ENCODE measurements around the gene KCTD10. TPM values are rescaled to one million over a fixed set of nuclear protein-coding genes. Genes with fewer than 3 reads are reported as not detected.

KCTD10 gene
- total RNA-seq: 27.1 TPM
- long read RNA-seq, full-length matches to known transcripts: 27 of 55 reads
- long read RNA-seq, partial matches to known transcripts: 2 of 55 reads
- long read RNA-seq, other reads (novel, unspliced or antisense): 26 of 55 reads

DNA sequence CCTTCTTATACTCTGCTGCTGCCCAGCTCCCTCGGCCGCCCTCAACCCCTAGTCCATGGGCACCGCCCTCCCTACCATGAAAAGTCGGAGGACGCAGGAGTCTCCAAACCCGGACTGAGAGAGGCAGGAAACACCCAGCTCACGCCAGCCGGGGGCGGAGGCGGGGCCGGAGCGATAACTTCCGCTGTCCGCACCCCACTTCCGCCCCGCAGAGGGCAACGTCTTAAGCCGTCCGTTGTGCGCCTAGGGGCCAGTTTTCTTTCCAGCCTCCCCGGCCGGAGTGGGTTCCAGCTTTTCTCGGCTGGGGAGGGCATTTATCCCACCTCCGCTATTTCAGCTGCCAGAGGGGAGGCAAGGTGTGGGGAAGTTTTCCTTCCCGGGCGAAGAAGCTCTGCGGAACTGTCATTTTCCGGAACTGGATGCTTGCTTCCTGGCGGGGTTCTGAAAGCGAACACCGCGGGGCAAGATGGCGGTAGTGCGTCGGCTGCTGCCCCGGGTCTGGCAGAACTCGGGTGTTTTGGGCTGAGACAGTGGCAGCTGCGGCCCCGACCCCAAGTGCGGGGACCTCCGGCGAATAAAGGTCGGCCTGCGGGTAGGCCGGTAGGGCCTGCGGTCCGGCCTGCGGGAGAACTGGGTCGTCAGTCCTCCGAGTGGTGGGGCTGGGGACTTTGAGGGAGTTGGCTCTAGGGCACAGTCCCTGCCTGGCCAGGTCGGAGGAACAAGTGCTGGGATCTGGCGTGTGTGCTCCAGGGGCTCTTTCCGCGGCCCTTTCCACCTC, at the start of gene KCTD10, which contains the start of gene UBE3B:
KCTD10 (minus strand) TSS at position 116 of the 778 bp plus-strand sequence; CDS start at position 78, 38 bp downstream.
UBE3B (plus strand) TSS at position 450 of the 778 bp plus-strand sequence. CDS start 5,918 bp downstream, outside the sequence.
- intact Hi-C loops (cut with DNase I): loop anchor here (5.0 kb wide), 1 partner anchor 45 kb away; no protein-coding TSS in a partner anchor
- ATAC-seq (ENCODE audit: poor library complexity): peak; percentile 100
- peak; percentile 93 for DNase-seq

- intact Hi-C loops (cut with DNase I): no loop called here
- ATAC-seq (ENCODE audit: poor library complexity) (no peak), DNase-seq (no peak)
These were observed 48.1 kb upstream of the KCTD10 start for GRCh38 chr12:109525279-109525585.

DNA sequence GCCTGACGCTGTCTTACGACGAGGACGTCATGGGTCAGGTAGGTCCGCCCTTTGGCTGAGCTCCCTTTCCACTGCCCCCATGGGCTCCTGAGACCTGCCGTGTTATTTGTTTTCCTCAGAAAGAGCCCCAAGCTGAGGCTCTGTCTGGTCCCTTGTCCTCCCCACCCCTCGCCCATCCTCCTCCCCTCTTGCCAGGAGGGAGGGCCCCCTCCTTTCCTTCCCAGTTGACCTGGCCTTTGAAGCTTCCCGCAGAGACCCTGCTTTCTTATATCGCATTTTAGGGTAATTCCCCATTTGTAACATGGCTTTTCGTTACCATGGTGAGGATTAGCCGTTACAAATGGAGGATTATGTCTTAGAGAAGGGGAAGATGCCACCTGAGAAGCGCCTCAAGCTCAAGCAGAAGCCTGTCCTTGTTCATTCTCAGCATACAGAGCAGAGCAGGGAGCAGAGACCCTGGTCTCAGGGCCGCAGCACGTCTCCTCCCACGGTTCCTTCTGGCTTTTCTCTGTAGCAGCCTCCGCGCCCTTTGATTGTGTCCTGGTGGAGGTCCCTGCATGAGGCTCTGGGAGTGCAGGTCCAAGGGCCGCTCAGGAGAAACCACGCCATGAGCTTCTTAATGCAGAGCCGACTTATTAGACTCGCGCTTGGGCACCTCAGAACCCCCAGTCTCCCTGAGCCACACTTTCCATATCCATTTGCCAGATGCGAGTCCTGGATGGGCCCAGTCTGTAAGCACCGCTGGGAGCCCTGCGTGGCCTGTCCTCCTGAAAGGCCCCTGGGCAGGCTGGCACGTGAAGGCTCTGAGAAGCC, 47.6 kb upstream of the KCTD10 start:
- intact Hi-C loops (cut with DNase I): loop anchor here (5.0 kb wide), 1 partner anchor 73 kb away; no protein-coding TSS in a partner anchor
- DNase-seq: no peak
- ATAC-seq (ENCODE audit: poor library complexity): no peak

- intact Hi-C loops (cut with DNase I): loop anchor here (5.0 kb wide), 1 partner anchor 74 kb away; no protein-coding TSS in a partner anchor
- no peak for DNase-seq
- ATAC-seq (ENCODE audit: poor library complexity): peak; percentile 4
These were observed 46.4 kb upstream of the KCTD10 start for GRCh38 chr12:109523504-109523903.

GRCh38 chr12:109523071-109523470, 46.0 kb upstream of the KCTD10 start:
- intact Hi-C loops (cut with DNase I): loop anchor here (5.0 kb wide), 1 partner anchor 74 kb away; no protein-coding TSS in a partner anchor
- DNase-seq (peak; percentile 84), ATAC-seq (ENCODE audit: poor library complexity) (peak; percentile 88)

DNA sequence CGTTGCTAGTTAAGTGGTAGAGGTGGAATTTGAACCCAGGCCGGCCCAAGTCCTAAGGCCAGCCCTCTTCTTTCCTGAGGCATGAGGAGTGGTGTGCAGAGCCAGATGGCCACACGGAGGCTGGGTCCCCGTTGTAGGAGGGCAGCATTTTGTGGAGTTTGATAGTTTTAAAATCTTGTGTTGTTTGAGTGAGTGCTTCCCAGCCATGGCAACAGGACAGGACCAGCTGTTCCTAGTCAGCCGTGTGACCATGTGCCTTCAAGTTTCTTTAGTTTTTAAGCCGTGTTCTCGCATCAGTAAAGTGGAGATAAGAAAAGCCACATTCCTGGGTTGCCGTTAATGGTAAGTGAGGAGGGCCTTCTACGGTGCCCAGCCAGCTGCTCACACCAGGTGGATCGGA, 44.7 kb upstream of the KCTD10 start:
- intact Hi-C loops (cut with DNase I): loop anchor here (5.0 kb wide), 1 partner anchor 75 kb away; no protein-coding TSS in a partner anchor
- no peak for ATAC-seq (ENCODE audit: poor library complexity)
- no peak for DNase-seq

DNA sequence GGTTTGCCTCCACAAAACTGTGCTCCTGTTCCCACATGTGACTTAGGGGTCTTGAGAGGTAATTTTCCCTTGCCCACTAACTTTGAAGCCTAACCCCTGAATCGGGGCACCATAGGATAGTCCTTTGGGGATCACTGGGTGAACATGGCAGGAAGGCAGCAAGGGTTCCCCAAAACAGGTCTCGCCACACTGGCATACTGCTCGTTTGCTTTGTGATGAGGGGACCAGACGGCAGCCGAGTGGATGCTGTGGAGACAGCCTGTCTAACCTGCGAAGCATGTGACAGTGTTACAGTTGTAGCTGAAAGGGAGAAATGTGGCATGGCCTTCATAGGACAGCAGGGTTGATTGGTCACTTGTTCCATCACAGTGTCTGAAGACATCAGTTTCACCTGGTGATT, 42.7 kb upstream of the KCTD10 start:
- intact Hi-C loops (cut with DNase I): loop anchor here (5.0 kb wide), 2 partner anchors 78 to 258 kb away; no protein-coding TSS in a partner anchor
- ATAC-seq (ENCODE audit: poor library complexity) (no peak), DNase-seq (no peak)

- ATAC-seq (ENCODE audit: poor library complexity) (peak; percentile 71), DNase-seq (peak; percentile 74)
These were observed 41.9 kb upstream of the KCTD10 start for GRCh38 chr12:109518820-109519665.

GRCh38 chr12:109517619-109518018, 40.5 kb upstream of the KCTD10 start:
- intact Hi-C loops (cut with DNase I): loop anchor here (5.0 kb wide), 1 partner anchor 260 kb away; no protein-coding TSS in a partner anchor
- ATAC-seq (ENCODE audit: poor library complexity): peak; percentile 50
- DNase-seq: no peak

More at GRCh38 chr12:109518820-109519665, 41.9 kb upstream of the KCTD10 start:
- intact Hi-C loops (cut with DNase I): loop anchor here (5.0 kb wide), 1 partner anchor 258 kb away; no protein-coding TSS in a partner anchor

DNA sequence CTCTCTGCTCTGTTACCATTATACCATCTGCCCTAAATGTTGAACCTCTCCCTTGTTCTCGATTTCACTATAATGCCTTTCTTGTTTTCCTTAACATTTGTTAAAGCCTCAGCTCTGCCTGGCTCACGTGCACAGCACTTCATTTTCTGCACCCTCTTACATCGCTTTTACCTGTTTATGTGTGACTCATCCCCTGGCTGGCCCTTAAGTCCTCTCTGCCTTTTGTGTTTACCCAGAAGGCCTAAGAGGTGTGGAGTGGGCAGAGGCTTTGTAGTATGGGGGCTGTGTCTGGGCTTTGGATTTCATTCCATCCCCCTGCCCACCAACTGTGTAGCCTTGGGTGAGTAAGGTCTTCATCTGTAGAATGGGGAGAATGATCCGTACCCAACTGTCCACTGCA, 36.9 kb upstream of the KCTD10 start:
- ATAC-seq (ENCODE audit: poor library complexity): no peak
- intact Hi-C loops (cut with DNase I): no loop called here
- no peak for DNase-seq

DNA sequence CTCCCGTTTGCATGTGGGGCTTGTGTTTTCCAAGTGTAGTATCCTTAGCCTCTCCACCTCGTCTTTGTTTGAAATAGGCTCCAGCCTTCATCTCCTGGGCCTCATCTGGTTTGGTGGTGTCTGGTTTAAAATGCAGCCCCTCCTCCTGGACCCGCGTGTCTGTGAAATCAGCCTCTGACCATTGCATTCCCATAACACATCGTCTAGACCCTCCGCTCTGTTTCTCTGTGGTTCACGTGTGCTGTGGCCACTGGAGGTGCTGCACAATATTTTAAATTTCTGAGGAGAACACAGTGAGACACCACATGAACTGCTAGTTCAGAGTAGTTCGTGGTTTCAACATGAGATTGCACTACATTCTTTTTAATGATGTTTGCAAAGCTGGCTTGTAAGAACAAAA, 36.0 kb upstream of the KCTD10 start:
- ATAC-seq (ENCODE audit: poor library complexity) (no peak), DNase-seq (no peak)
- intact Hi-C loops (cut with DNase I): no loop called here

GRCh38 chr12:109512608-109513007, 35.5 kb upstream of the KCTD10 start:
- ATAC-seq (ENCODE audit: poor library complexity): no peak
- DNase-seq: no peak
- intact Hi-C loops (cut with DNase I): no loop called here

- ATAC-seq (ENCODE audit: poor library complexity) (peak; percentile 89), DNase-seq (peak; percentile 65)
- intact Hi-C loops (cut with DNase I): no loop called here
These were observed 33.1 kb upstream of the KCTD10 start for GRCh38 chr12:109510196-109510595.

DNA sequence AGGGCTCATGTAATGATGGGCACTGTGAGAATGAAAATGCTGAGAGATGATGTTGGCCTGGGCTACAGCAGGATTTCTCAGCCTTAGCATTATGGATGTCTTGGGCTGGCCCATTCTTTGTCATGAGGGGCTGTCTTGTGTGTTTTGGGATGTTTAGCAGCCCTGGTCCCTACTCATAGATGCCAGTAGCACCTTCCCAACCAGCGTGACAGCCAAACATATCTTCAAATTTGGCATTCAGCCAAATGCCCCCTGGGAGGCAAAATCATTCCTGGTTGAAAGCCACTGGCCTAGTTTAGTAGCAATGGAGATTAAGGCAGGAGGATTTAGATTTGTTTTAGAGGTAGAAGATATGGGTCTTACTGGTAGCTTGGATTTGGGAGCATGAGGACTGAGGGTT, 27.0 kb upstream of the KCTD10 start:
- no peak for ATAC-seq (ENCODE audit: poor library complexity)
- intact Hi-C loops (cut with DNase I): no loop called here
- DNase-seq: no peak

DNA sequence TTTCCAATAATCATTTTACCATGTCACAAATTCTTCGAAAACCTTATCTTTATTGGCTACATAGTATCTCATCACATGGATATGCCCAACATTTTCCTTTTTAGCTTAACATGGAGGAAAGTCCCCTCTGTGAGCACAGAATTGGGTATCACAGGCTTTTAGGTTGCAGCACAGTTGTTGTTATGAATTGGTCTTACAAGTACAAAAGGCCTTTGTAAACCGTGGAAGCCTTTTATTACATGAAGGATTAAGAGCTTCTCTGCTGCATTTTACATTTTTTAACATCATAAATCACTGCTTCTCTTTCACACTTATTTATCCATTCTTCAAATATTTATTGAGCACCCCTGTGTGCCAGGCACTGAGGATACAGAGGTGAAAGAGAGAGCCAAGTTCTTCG, 26.5 kb upstream of the KCTD10 start:
- intact Hi-C loops (cut with DNase I): no loop called here
- no peak for ATAC-seq (ENCODE audit: poor library complexity)
- DNase-seq: no peak

DNA sequence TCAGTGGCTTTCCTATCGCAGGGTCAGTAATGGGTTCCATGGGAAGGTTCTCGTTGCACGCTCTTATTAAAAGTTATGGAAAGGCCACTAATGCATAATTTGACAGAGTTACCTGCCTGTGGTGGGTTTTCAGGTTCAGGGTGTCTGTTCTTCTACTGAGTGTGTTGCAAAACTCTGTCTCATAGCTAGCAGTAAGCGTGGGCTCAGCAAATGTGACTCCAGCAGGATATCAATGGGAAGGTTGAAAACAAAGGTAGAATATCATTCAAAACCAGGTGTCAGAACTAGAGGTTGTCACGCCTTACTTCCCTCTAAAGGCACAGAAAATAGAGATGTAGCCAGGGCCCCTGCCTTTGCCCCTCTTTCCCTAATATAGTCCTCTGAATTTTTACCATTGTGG, 25.2 kb upstream of the KCTD10 start:
- no peak for ATAC-seq (ENCODE audit: poor library complexity)
- DNase-seq: no peak
- intact Hi-C loops (cut with DNase I): no loop called here

DNA sequence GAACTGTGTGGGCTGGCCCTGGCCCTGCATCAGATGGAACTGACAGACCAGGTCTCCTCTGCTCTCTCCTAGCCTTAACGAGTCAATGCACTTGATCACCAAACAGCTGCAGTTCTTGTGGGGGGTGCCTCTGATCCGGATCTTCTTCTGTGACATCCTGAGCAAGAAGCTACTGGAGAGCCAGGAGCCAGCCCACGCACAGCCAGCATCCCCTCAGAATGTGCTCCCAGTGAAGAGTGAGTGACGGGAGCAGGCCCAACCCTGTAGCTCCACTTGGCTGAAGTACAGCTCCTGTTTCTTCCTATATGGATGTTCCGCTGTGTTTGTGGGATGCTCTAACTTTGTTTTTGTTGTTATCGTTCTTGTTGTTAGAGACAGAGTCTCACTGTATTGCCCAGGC, 24.2 kb upstream of the KCTD10 start:
- ATAC-seq (ENCODE audit: poor library complexity): no peak
- intact Hi-C loops (cut with DNase I): no loop called here
- no peak for DNase-seq

Measured in Right ventricle myocardium superior (tissue), 1 donor.